Measurements from ENCODE around the gene TCFL5. TPM values are rescaled to one million over a fixed set of nuclear protein-coding genes. Genes with fewer than 3 reads are reported as not detected.

TCFL5 gene
- total RNA-seq, 4 donors from 2014 or later: 9.0 to 20.3 (median 12.7) TPM

GRCh38 chr20:62907384-62908317 is 46.0 kb upstream of the TCFL5 start:
- TF ChIP-seq CTCF (IDR thresholded peaks at IDR 0.05) (peak in 1 of 2 donors; percentile 46), POLR2AphosphoS5 (IDR thresholded peaks at IDR 0.05) (no peak)
- H3K4me1 ChIP-seq: peaks cover 5% of the 10 kb centered on the region
- no peak for DNase-seq (ENCODE audit: low spot score in 2 of 2)
- H3K36me3 ChIP-seq: peaks cover 98% of the 10 kb centered on the region
- H3K27me3 ChIP-seq: no peaks in the 10 kb centered on the region
- 76% methylated on average over 15 of the region's 16 CpGs for WGBS
- H3K4me3 ChIP-seq: no peak overlapping the region
- H3K9me3 ChIP-seq: no peaks in the 10 kb centered on the region
- no peak overlapping the region for H3K27ac ChIP-seq

- TF ChIP-seq EP300 (IDR thresholded peaks at IDR 0.05): no peak
- no peak for TF ChIP-seq POLR2AphosphoS5 (IDR thresholded peaks at IDR 0.05)
- TF ChIP-seq POLR2A (IDR thresholded peaks at IDR 0.05): no peak
- TF ChIP-seq CTCF (IDR thresholded peaks at IDR 0.05): no peak
- no peaks in the 10 kb centered on the region for H3K27me3 ChIP-seq
- DNase-seq (ENCODE audit: low spot score in 2 of 2): no peak
- peaks cover 1% of the 10 kb centered on the region for H3K4me1 ChIP-seq
- H3K9me3 ChIP-seq: no peaks in the 10 kb centered on the region
- no peak overlapping the region for H3K4me3 ChIP-seq
- H3K27ac ChIP-seq: no peak overlapping the region
- 92% methylated on average over 31 of the region's 31 CpGs for WGBS
- peaks cover 99% of the 10 kb centered on the region for H3K36me3 ChIP-seq
These were observed 45.2 kb upstream of the TCFL5 start for GRCh38 chr20:62906647-62907375.

GRCh38 chr20:62906209-62906608 is 44.6 kb upstream of the TCFL5 start:
- peaks cover 98% of the 10 kb centered on the region for H3K36me3 ChIP-seq
- no peak overlapping the region for H3K27ac ChIP-seq
- H3K4me3 ChIP-seq: no peak overlapping the region
- no peaks in the 10 kb centered on the region for H3K27me3 ChIP-seq
- DNase-seq (ENCODE audit: low spot score in 2 of 2): no peak
- H3K4me1 ChIP-seq: peaks cover 2% of the 10 kb centered on the region
- TF ChIP-seq CTCF (IDR thresholded peaks at IDR 0.05): no peak
- TF ChIP-seq EP300 (IDR thresholded peaks at IDR 0.05): no peak
- TF ChIP-seq POLR2A (IDR thresholded peaks at IDR 0.05): no peak
- no peak for TF ChIP-seq POLR2AphosphoS5 (IDR thresholded peaks at IDR 0.05)
- no peaks in the 10 kb centered on the region for H3K9me3 ChIP-seq
- 74% methylated on average over 14 of the region's 16 CpGs for WGBS

- TF ChIP-seq POLR2AphosphoS5 (IDR thresholded peaks at IDR 0.05) (no peak), EP300 (IDR thresholded peaks at IDR 0.05) (no peak), POLR2A (IDR thresholded peaks at IDR 0.05) (no peak), CTCF (IDR thresholded peaks at IDR 0.05) (no peak)
- no peak overlapping the region for H3K4me3 ChIP-seq
- DNase-seq (ENCODE audit: low spot score in 2 of 2): no peak
- peaks cover 92% of the 10 kb centered on the region for H3K36me3 ChIP-seq
- no peak overlapping the region for H3K27ac ChIP-seq
- WGBS: 87% methylated on average over 17 of the region's 17 CpGs
- H3K27me3 ChIP-seq: no peaks in the 10 kb centered on the region
- no peaks in the 10 kb centered on the region for H3K9me3 ChIP-seq
- peaks cover 8% of the 10 kb centered on the region for H3K4me1 ChIP-seq
These were observed 44.0 kb upstream of the TCFL5 start for GRCh38 chr20:62905536-62906117.
